ENCODE data around the gene GCN1.
"Not testable (repeated sequence)": the region's sequence is repeated elsewhere in the genome, so short reads cannot be mapped to it uniquely, and the experiment has no call there.

The GCN1 gene

GRCh38 chr12:120213758-120214157 is 19.2 kb upstream of the GCN1 start:
- Histone ChIP-seq H4K20me1 (no peaks in the 10 kb centered on the region), H3K9ac (no peak overlapping the region), H3K9me3 (no peaks in the 10 kb centered on the region), H3K4me3 (no peak overlapping the region), H3K4me1 (no peaks in the 10 kb centered on the region), H3K27me3 (no peaks in the 10 kb centered on the region), H3K36me3 (peaks cover 78% of the 10 kb centered on the region), H3K27ac (no peak overlapping the region), H3K4me2 (no peak overlapping the region)
- TF ChIP-seq Cebpa-rat (IDR thresholded peaks at IDR 0.05), result no peak

GRCh38 chr12:120213182-120213581 is 18.7 kb upstream of the GCN1 start:
- H3K4me1 ChIP-seq, H3K4me2 ChIP-seq, H3K27me3 ChIP-seq, H3K27ac ChIP-seq, H3K9me3 ChIP-seq, H3K9ac ChIP-seq, H3K4me3 ChIP-seq, H4K20me1 ChIP-seq: not testable (repeated sequence)
- peaks cover 76% of the 10 kb centered on the region for H3K36me3 ChIP-seq

GRCh38 chr12:120212301-120212700 is 17.8 kb upstream of the GCN1 start:
- H3K9ac ChIP-seq, result no peak overlapping the region
- H3K4me1 ChIP-seq, result no peaks in the 10 kb centered on the region
- no peaks in the 10 kb centered on the region for H3K27me3 ChIP-seq
- H3K4me3 ChIP-seq, result no peak overlapping the region
- H3K9me3 ChIP-seq, result no peaks in the 10 kb centered on the region
- peaks cover 84% of the 10 kb centered on the region for H3K36me3 ChIP-seq
- TF ChIP-seq Cebpa-rat (IDR thresholded peaks at IDR 0.05), result no peak
- no peaks in the 10 kb centered on the region for H4K20me1 ChIP-seq
- no peak overlapping the region for H3K4me2 ChIP-seq
- H3K27ac ChIP-seq, result no peak overlapping the region

GRCh38 chr12:120211904-120212283 is 17.4 kb upstream of the GCN1 start:
- H3K36me3 ChIP-seq, result peaks cover 88% of the 10 kb centered on the region

GRCh38 chr12:120211243-120211903 is 16.9 kb upstream of the GCN1 start:
- Histone ChIP-seq H3K9ac (0 out of 2 replicates have a peak overlapping the region, but pooled peaks have one; percentile 8), H3K4me2 (no peak overlapping the region), H3K9me3 (no peaks in the 10 kb centered on the region), H3K4me3 (no peak overlapping the region), H3K27ac (0 out of 2 replicates have a peak overlapping the region, but pooled peaks have one; percentile 7), H3K36me3 (peaks cover 94% of the 10 kb centered on the region), H3K4me1 (no peaks in the 10 kb centered on the region), H3K27me3 (no peaks in the 10 kb centered on the region), H4K20me1 (no peaks in the 10 kb centered on the region)
- no peak for TF ChIP-seq Cebpa-rat (IDR thresholded peaks at IDR 0.05)

More at GRCh38 chr12:120211904-120212283, 17.4 kb upstream of the GCN1 start:
- no peak for TF ChIP-seq Cebpa-rat (IDR thresholded peaks at IDR 0.05)
- Histone ChIP-seq H3K4me1 (no peaks in the 10 kb centered on the region), H3K9me3 (no peaks in the 10 kb centered on the region), H3K27ac (no peak overlapping the region), H3K4me3 (no peak overlapping the region), H3K9ac (no peak overlapping the region), H3K27me3 (no peaks in the 10 kb centered on the region), H4K20me1 (no peaks in the 10 kb centered on the region), H3K4me2 (no peak overlapping the region)

GRCh38 chr12:120209851-120210250 is 15.3 kb upstream of the GCN1 start:
- no peaks in the 10 kb centered on the region for H3K4me1 ChIP-seq
- no peaks in the 10 kb centered on the region for H3K27me3 ChIP-seq
- H4K20me1 ChIP-seq, result no peaks in the 10 kb centered on the region
- H3K36me3 ChIP-seq, result peaks cover 86% of the 10 kb centered on the region
- no peak overlapping the region; the same call in 1 of the 2 replicates for H3K27ac ChIP-seq
- no peak for TF ChIP-seq Cebpa-rat (IDR thresholded peaks at IDR 0.05)
- no peak overlapping the region for H3K4me2 ChIP-seq
- H3K9me3 ChIP-seq, result no peaks in the 10 kb centered on the region
- no peak overlapping the region for H3K9ac ChIP-seq
- H3K4me3 ChIP-seq, result no peak overlapping the region

GRCh38 chr12:120207227-120207626 is 12.7 kb upstream of the GCN1 start:
- Histone ChIP-seq H3K9me3 (no peaks in the 10 kb centered on the region), H3K4me3 (no peak overlapping the region), H3K9ac (no peak overlapping the region), H3K4me2 (no peak overlapping the region), H3K27me3 (no peaks in the 10 kb centered on the region), H3K36me3 (peaks cover 59% of the 10 kb centered on the region), H3K4me1 (0 out of 2 replicates have a peak, but pooled peaks cover 3% of the 10 kb centered on the region), H4K20me1 (no peaks in the 10 kb centered on the region), H3K27ac (no peak overlapping the region)
- no peak for TF ChIP-seq Cebpa-rat (IDR thresholded peaks at IDR 0.05)

- H3K4me3 ChIP-seq, H3K9ac ChIP-seq, H3K9me3 ChIP-seq, H3K4me2 ChIP-seq, H3K27me3 ChIP-seq, H4K20me1 ChIP-seq, H3K27ac ChIP-seq, H3K4me1 ChIP-seq: not testable (repeated sequence)
- H3K36me3 ChIP-seq, result peaks cover 55% of the 10 kb centered on the region
Observed at GRCh38 chr12:120206781-120207180, 12.3 kb upstream of the GCN1 start.

GRCh38 chr12:120206228-120206627 is 11.7 kb upstream of the GCN1 start:
- Histone ChIP-seq H3K4me2 (no peak overlapping the region), H3K27me3 (no peaks in the 10 kb centered on the region), H3K4me1 (0 out of 2 replicates have a peak, but pooled peaks cover 8% of the 10 kb centered on the region), H3K36me3 (peaks cover 49% of the 10 kb centered on the region), H3K27ac (no peak overlapping the region), H3K4me3 (no peak overlapping the region), H3K9ac (no peak overlapping the region), H3K9me3 (no peaks in the 10 kb centered on the region), H4K20me1 (no peaks in the 10 kb centered on the region)
- TF ChIP-seq Cebpa-rat (IDR thresholded peaks at IDR 0.05), result no peak

GRCh38 chr12:120204171-120204570 is 9.7 kb upstream of the GCN1 start:
- peaks cover 17% of the 10 kb centered on the region for H4K20me1 ChIP-seq
- H3K27ac ChIP-seq, result no peak overlapping the region
- H3K27me3 ChIP-seq, result no peaks in the 10 kb centered on the region
- no peak overlapping the region for H3K9ac ChIP-seq
- no peak overlapping the region for H3K4me3 ChIP-seq
- TF ChIP-seq Cebpa-rat (IDR thresholded peaks at IDR 0.05), result no peak
- H3K9me3 ChIP-seq, result no peaks in the 10 kb centered on the region
- no peak overlapping the region for H3K4me2 ChIP-seq
- H3K4me1 ChIP-seq, result peaks cover 16% of the 10 kb centered on the region
- H3K36me3 ChIP-seq, result peaks cover 40% of the 10 kb centered on the region

GRCh38 chr12:120200364-120200800 is 5.9 kb upstream of the GCN1 start:
- peak overlapping the region; percentile 98 for H3K27ac ChIP-seq
- H3K4me3 ChIP-seq, result peak overlapping the region; percentile 98
- H3K9me3 ChIP-seq, result no peaks in the 10 kb centered on the region
- no peak for TF ChIP-seq Cebpa-rat (IDR thresholded peaks at IDR 0.05)
- H4K20me1 ChIP-seq, result peaks cover 44% of the 10 kb centered on the region
- H3K27me3 ChIP-seq, result no peaks in the 10 kb centered on the region
- H3K9ac ChIP-seq, result peak overlapping the region; percentile 99
- peak overlapping the region; percentile 95 for H3K4me2 ChIP-seq
- H3K36me3 ChIP-seq, result peaks cover 46% of the 10 kb centered on the region
- peaks cover 52% of the 10 kb centered on the region for H3K4me1 ChIP-seq
